ENCODE measurements around the gene TMEM8B. TPM values are rescaled to one million over a fixed set of nuclear protein-coding genes. Genes with fewer than 3 reads are reported as not detected.

TMEM8B gene
- total and polyA plus RNA-seq, 8 donors = 6.4 to 30.7 (median 26.4) TPM

GRCh38 chr9:35858458-35858857 lies 29.4 kb downstream of the TMEM8B start:
- no peak for DNase-seq
- no peak for TF ChIP-seq CTCF (IDR thresholded peaks at IDR 0.05)
- Histone ChIP-seq H3K36me3 (no peaks in the 10 kb centered on the region), H3K4me1 (no peaks in the 10 kb centered on the region), H3K9me3 (no peaks in the 10 kb centered on the region), H3K27me3 (peaks cover 0 to 61% of the 10 kb centered on the region in 2 donors), H3K4me3 (no peak overlapping the region), H3K27ac (no peak overlapping the region)
- intact Hi-C loops (cut with DNase I) = no loop called here
- ATAC-seq = no peak

GRCh38 chr9:35859310-35859989 lies 30.4 kb downstream of the TMEM8B start:
- H3K9me3 ChIP-seq = no peaks in the 10 kb centered on the region
- no peaks in the 10 kb centered on the region for H3K4me1 ChIP-seq
- H3K36me3 ChIP-seq = no peaks in the 10 kb centered on the region
- no peak overlapping the region for H3K27ac ChIP-seq
- TF ChIP-seq CTCF (IDR thresholded peaks at IDR 0.05) = no peak
- peak; percentile 31 for ATAC-seq
- peak in 1 of 4 donors; percentile 12 for DNase-seq
- H3K4me3 ChIP-seq = no peak overlapping the region
- peaks cover 0 to 61% of the 10 kb centered on the region in 2 donors for H3K27me3 ChIP-seq
- intact Hi-C loops (cut with DNase I) = no loop called here

GRCh38 chr9:35859990-35860339 lies 30.9 kb downstream of the TMEM8B start:
- no peak for ATAC-seq
- Histone ChIP-seq H3K27ac (no peak overlapping the region), H3K27me3 (peaks cover 0 to 61% of the 10 kb centered on the region in 2 donors), H3K9me3 (no peaks in the 10 kb centered on the region), H3K4me3 (no peak overlapping the region), H3K36me3 (no peaks in the 10 kb centered on the region), H3K4me1 (no peaks in the 10 kb centered on the region)
- DNase-seq = no peak
- TF ChIP-seq CTCF (IDR thresholded peaks at IDR 0.05) = no peak
- intact Hi-C loops (cut with DNase I) = no loop called here

GRCh38 chr9:35861161-35861897 lies 32.3 kb downstream of the TMEM8B start:
- peaks cover 0 to 63% of the 10 kb centered on the region in 2 donors for H3K27me3 ChIP-seq
- no peaks in the 10 kb centered on the region for H3K9me3 ChIP-seq
- ATAC-seq (no peak), DNase-seq (no peak)
- H3K36me3 ChIP-seq = no peaks in the 10 kb centered on the region
- intact Hi-C loops (cut with DNase I) = no loop called here
- H3K4me3 ChIP-seq = no peak overlapping the region
- no peak overlapping the region for H3K27ac ChIP-seq
- no peaks in the 10 kb centered on the region for H3K4me1 ChIP-seq
- no peak for TF ChIP-seq CTCF (IDR thresholded peaks at IDR 0.05)

- Histone ChIP-seq H3K9me3 (no peaks in the 10 kb centered on the region), H3K27ac (no peak overlapping the region), H3K27me3 (peaks cover 0 to 68% of the 10 kb centered on the region in 2 donors), H3K4me1 (no peaks in the 10 kb centered on the region), H3K4me3 (no peak overlapping the region), H3K36me3 (no peaks in the 10 kb centered on the region)
- DNase-seq (no peak), ATAC-seq (no peak)
- intact Hi-C loops (cut with DNase I) = no loop called here
- no peak for TF ChIP-seq CTCF (IDR thresholded peaks at IDR 0.05)
Observed at GRCh38 chr9:35862328-35862727, 33.3 kb downstream of the TMEM8B start.
